KMS-11 (cell line): ENCODE results near the gene NBPF4.
"Not testable (repeated sequence)": the region's sequence is repeated elsewhere in the genome, so short reads cannot be mapped to it uniquely, and the experiment has no call there.

Source experiments
- H2AFZ ChIP-seq: fragments of 200-600 bp; sonication (generic); 2 replicates; pipeline ENCODE4 v1.6.1; 2016; ENCODE audit warnings: antibody characterized with exemption, mixed run types, low read depth
- H3K27ac ChIP-seq: fragments of 200-600 bp; sonication (generic); 2 replicates; pipeline ENCODE4 v1.6.1; 2016; ENCODE audit warnings: mild to moderate bottlenecking, mixed run types
- H3K27me3 ChIP-seq: fragments of 200-600 bp; sonication (generic); 2 replicates; pipeline ENCODE4 v1.6.1; 2017; ENCODE audit warnings: mild to moderate bottlenecking, low read depth, mixed run types, moderate library complexity; ENCODE audit not compliant: insufficient read depth
- H3K36me3 ChIP-seq: fragments of 200-600 bp; sonication (generic); 2 replicates; pipeline ENCODE4 v1.6.1; 2017; ENCODE audit warnings: mild to moderate bottlenecking, mixed run types; ENCODE audit not compliant: insufficient read depth
- H3K4me1 ChIP-seq: fragments of 200-600 bp; sonication (generic); 2 replicates; pipeline ENCODE4 v1.6.1; 2016; ENCODE audit warnings: mild to moderate bottlenecking, low read depth, mixed run types; ENCODE audit not compliant: poor library complexity, severe bottlenecking
- H3K4me2 ChIP-seq: fragments of 200-600 bp; sonication (generic); 2 replicates; pipeline ENCODE4 v1.7.0; 2016; ENCODE audit warnings: mild to moderate bottlenecking, mixed run types
- H3K4me3 ChIP-seq: fragments of 200-600 bp; sonication (generic); IDR thresholded peaks from 2 replicates; pipeline ENCODE4 v1.6.1; 2017; ENCODE audit warnings: low read depth, low read length, mixed read lengths; ENCODE audit not compliant: insufficient read depth
- H3K79me2 ChIP-seq: fragments of 200-600 bp; sonication (generic); 2 replicates; pipeline ENCODE4 v1.6.1; 2016; ENCODE audit warnings: low read depth, mixed run types; ENCODE audit not compliant: insufficient read depth
- H3K9ac ChIP-seq: fragments of 200-600 bp; sonication (generic); 2 replicates; pipeline ENCODE4 v1.6.1; 2016; ENCODE audit warnings: mild to moderate bottlenecking, mixed run types
- H4K20me1 ChIP-seq: fragments of 200-600 bp; sonication (generic); 2 replicates; pipeline ENCODE4 v1.6.1; 2016; ENCODE audit warnings: mild to moderate bottlenecking, mixed run types; ENCODE audit not compliant: insufficient read depth

NBPF4 gene

DNA sequence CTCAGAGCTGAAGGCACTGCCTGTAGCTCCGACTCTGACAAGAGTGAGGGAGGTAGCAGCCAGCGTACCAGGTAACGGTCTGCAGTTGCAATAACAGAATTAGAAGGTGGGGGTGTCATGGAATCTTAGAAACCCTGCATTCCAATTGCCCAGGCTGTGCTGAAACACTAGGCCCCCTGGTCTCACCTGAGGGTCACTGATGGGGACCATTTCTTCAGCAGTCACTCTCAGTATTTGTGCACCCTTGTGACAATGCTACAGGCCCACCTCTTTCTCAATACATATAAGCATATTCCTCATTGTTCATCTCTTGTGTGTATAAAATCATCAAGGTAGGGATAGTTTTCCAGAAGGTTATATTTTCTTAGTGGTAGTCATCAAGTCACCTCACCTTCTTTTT is at the start of gene NBPF4:
TSS of gene NBPF4 (minus strand) at position 101 of the 400 bp plus-strand sequence. CDS start 315 bp downstream, outside the sequence.
- not testable (repeated sequence) for H2AFZ ChIP-seq, H3K4me2 ChIP-seq, H3K79me2 ChIP-seq, H4K20me1 ChIP-seq, H3K27ac ChIP-seq, H3K4me3 ChIP-seq, H3K4me1 ChIP-seq, H3K27me3 ChIP-seq, H3K9ac ChIP-seq, H3K36me3 ChIP-seq

DNA sequence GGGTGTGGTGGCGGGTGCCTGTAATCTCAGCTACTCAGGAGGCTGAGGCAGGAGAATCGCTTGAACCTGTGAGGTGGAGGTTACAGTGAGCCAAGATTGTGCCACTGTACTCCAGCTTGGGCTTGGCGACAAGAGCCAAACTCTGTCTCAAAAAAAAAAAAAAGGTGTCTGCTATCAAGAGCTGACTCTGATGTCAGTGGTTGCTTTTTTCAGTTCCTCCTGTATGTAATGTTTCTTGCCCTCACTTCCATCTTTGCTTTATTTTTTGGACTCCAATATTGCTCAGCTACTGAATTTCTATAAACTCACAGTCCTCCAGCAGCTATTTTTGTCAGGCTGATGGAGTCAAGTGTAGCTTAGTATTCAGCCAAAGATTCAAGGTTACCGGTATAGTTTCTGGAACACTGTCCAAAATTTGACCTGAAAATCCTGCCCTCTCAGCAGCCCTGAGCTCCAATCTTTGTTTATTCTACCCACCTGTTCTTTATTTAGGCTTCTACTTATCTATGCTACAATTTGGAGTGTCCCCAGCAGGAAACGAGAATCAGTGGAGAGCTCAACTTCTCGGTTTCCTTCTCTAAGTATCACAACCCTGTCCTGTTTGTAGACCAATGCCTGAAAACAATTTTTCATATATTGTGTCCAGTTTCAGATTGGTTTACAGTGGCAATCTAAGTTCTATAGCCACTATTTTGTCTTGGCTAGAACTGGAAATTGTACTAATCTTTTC is 38.8 kb upstream of the NBPF4 start:
- H4K20me1 ChIP-seq, H3K27ac ChIP-seq, H3K9ac ChIP-seq, H3K27me3 ChIP-seq, H3K4me3 ChIP-seq, H3K4me1 ChIP-seq, H3K36me3 ChIP-seq, H3K79me2 ChIP-seq, H2AFZ ChIP-seq, H3K4me2 ChIP-seq: not testable (repeated sequence)

- not testable (repeated sequence) for H3K27me3 ChIP-seq, H4K20me1 ChIP-seq, H3K4me1 ChIP-seq, H3K4me2 ChIP-seq, H3K79me2 ChIP-seq, H3K27ac ChIP-seq, H3K9ac ChIP-seq, H3K4me3 ChIP-seq, H3K36me3 ChIP-seq, H2AFZ ChIP-seq
These were observed 28.8 kb upstream of the NBPF4 start for GRCh38 chr1:108272485-108273327.

DNA sequence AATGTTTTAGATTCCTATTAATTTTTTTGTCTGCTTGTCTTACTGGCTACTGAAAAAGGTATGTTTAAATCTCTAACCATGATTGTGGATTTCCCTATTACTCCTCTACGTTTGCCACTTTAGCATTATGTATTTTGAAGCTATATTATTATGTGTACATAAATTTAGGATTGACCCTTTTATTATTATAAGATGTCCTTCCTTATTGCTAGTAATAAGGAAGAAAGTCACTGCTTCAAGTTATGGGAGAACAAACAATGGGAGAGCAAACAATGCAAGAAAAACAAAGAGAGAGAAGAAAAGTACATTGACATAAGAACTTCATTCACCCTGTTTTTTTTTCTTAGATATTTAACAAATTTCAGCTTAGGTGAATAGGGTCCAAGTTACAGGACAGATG is 23.2 kb upstream of the NBPF4 start:
- not testable (repeated sequence) for H3K4me1 ChIP-seq, H3K79me2 ChIP-seq, H3K9ac ChIP-seq, H3K27me3 ChIP-seq, H4K20me1 ChIP-seq, H3K36me3 ChIP-seq, H3K27ac ChIP-seq, H3K4me2 ChIP-seq, H3K4me3 ChIP-seq, H2AFZ ChIP-seq

- H3K27ac ChIP-seq, H3K79me2 ChIP-seq, H3K4me2 ChIP-seq, H4K20me1 ChIP-seq, H3K4me3 ChIP-seq, H3K27me3 ChIP-seq, H3K9ac ChIP-seq, H3K36me3 ChIP-seq, H3K4me1 ChIP-seq, H2AFZ ChIP-seq: not testable (repeated sequence)
These were observed 18.1 kb upstream of the NBPF4 start for GRCh38 chr1:108261967-108262366.

DNA sequence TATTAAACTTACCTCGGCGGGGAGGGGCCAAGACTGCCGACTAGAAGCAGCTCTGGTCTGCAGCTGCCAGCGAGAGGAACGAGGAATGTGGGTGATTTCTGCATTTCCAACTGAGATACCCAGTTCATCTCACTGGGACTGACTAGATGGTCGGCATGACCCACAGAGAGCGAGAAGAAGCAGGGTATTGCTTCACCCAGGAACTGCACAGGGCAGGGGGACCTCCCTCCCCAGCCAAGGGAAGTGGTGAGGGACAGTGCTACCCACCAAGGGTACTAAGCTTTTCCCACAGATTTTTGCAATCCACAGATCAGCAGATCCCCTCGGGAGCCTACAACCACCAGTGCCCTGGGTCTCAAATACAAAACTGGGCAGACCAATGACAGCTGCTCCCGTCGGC is 17.6 kb upstream of the NBPF4 start:
- not testable (repeated sequence) for H3K27me3 ChIP-seq, H3K4me3 ChIP-seq, H3K4me1 ChIP-seq, H2AFZ ChIP-seq, H3K4me2 ChIP-seq, H4K20me1 ChIP-seq, H3K27ac ChIP-seq, H3K9ac ChIP-seq, H3K79me2 ChIP-seq, H3K36me3 ChIP-seq

DNA sequence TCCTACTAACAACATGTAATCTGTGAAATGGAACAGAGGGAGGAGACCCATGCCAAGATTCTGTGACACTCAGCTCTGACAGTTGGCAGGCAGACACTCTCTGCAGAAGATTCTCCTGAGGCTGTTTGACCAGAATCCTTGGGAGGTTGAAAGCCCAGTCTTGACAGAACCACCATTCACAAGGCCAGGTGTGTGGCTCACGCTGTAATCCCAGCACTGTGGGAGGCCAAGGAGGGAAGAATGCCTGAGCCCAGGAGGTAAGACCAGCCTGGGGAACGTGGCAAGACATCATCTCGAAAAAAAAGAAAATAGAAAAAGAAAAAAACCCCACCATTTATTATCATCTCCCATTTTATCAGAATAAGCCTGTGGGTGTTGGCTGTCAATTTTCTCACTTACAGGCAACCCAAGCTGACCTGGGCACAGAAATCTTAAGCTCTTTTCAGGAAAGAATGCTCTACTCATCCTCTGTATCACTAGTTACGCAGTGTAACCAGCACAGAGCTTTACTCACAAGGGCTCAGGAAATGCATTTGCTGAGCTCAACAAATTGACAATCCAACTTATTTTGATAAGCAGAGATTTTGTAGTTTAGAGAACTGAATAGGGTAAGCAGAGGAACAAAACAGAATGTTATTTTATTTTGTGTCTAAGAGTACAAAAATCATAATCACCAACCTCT is 16.8 kb upstream of the NBPF4 start:
- not testable (repeated sequence) for H3K9ac ChIP-seq, H4K20me1 ChIP-seq, H3K4me2 ChIP-seq, H2AFZ ChIP-seq, H3K27ac ChIP-seq, H3K4me3 ChIP-seq, H3K79me2 ChIP-seq, H3K27me3 ChIP-seq, H3K36me3 ChIP-seq, H3K4me1 ChIP-seq

GRCh38 chr1:108255426-108255825 is 11.6 kb upstream of the NBPF4 start:
- not testable (repeated sequence) for H3K4me2 ChIP-seq, H3K9ac ChIP-seq, H3K4me1 ChIP-seq, H2AFZ ChIP-seq, H4K20me1 ChIP-seq, H3K36me3 ChIP-seq, H3K27me3 ChIP-seq, H3K4me3 ChIP-seq, H3K79me2 ChIP-seq, H3K27ac ChIP-seq

DNA sequence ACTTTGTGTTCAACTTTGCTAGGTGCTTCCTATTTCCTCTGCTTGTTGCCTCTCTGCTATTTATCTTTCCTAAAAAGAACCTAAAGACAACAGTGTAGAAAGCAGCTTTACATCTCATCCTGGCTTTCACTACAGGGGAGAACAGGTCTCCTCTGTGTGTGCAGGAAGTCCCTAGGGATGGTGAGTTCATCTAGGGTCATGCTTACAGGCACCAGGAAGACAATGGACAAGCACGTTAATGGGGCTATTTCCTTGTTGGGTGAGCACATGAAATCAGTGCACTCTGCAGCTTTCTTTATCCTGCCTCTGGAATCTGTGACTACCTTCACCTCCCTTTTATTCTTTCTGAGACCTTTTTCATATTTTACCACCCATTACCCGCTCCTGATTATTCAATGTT is 4.5 kb downstream of the NBPF4 start:
- H3K79me2 ChIP-seq, H4K20me1 ChIP-seq: not testable (repeated sequence)

DNA sequence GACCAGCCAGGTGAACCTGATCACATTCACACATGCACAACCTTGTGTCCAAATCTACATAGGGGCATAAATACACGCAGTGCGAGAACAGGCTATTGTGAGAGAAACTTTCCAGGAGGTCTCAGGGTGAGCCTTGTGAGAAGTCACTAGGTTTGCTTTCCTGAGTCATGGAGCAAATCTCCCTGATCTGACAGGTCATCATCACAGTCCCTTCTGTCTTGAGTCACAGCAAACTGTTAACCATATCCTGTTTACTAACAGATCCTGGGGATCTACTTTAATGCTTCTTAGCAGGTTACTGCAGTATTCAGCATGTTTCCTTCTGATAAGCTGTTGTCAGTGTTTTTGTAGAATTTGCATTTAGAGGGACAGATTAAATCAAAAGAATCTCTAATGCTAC is 8.6 kb downstream of the NBPF4 start:
- H3K4me1 ChIP-seq, H4K20me1 ChIP-seq, H3K4me3 ChIP-seq: not testable (repeated sequence)

More for the DNA sequence above, 4.5 kb downstream of the NBPF4 start:
- H3K4me1 ChIP-seq, H2AFZ ChIP-seq, H3K27ac ChIP-seq, H3K36me3 ChIP-seq, H3K4me3 ChIP-seq, H3K9ac ChIP-seq, H3K27me3 ChIP-seq, H3K4me2 ChIP-seq: not testable (repeated sequence)

More for the DNA sequence above, 8.6 kb downstream of the NBPF4 start:
- H3K79me2 ChIP-seq, H3K27ac ChIP-seq, H3K4me2 ChIP-seq, H2AFZ ChIP-seq, H3K9ac ChIP-seq, H3K27me3 ChIP-seq, H3K36me3 ChIP-seq: not testable (repeated sequence)
